ENCODE measurements around the gene ITPK1. TPM values are rescaled to one million over a fixed set of nuclear protein-coding genes. Genes with fewer than 3 reads are reported as not detected.

The ITPK1 gene
- total and polyA plus RNA-seq, 5 donors from 2014 or later: 19.5 to 54.1 (median 22.1) TPM

GRCh38 chr14:92920001-92920400, 195.7 kb downstream of the ITPK1 start:
- Mint-ChIP-seq H3K4me1 (peaks cover 0 to 12% (median 2%) of the 10 kb centered on the region in 4 donors), H3K27ac (peak overlapping the region in 1 of 3 donors; percentile 57), H3K36me3 (no peaks in the 10 kb centered on the region), H3K4me3 (no peak overlapping the region), H3K27me3 (peaks cover 26% of the 10 kb centered on the region), H3K9me3 (peaks cover 0 to 4% (median 0%) of the 10 kb centered on the region in 7 donors)
- no peak overlapping the region for H3K4me3 ChIP-seq (ENCODE audit: low read depth, low read length)
- DNase-seq: no peak
- no peaks in the 10 kb centered on the region for H3K36me3 ChIP-seq (ENCODE audit: control insufficient read depth, insufficient read depth, low read length)
- H3K27ac ChIP-seq (ENCODE audit: insufficient read depth, low read length, poor library complexity, severe bottlenecking): no peak overlapping the region
- ATAC-seq (ENCODE audit: low read depth in 2 of 2): no peak
- no peaks in the 10 kb centered on the region for H3K9me3 ChIP-seq (ENCODE audit: control insufficient read depth in 2 of 2, low read length in 2 of 2)
- no peaks in the 10 kb centered on the region for H3K27me3 ChIP-seq (ENCODE audit: control insufficient read depth, insufficient read depth, low read length)
- H3K4me1 ChIP-seq (ENCODE audit: control insufficient read depth, insufficient read depth, low read length, poor library complexity, severe bottlenecking): no peaks in the 10 kb centered on the region

DNA sequence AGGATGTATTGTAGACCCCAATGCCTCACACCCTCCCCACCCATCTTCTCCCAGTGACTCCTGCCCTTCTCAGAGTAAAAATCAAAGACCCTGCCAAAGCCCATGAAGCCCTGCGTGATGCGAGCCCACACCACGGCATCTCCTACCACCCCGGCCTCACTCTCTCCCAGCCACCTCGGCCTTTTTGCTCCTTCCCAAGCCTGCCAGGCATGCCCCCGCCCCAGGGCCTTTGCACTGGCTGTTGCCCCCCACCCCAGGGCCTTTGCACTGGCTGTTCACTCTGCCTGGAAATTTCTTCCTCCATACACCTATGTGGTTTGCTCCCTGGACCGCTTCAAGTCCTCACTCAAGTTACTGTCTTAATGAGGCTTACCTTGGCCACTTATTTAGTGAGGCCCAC, 197.8 kb downstream of the ITPK1 start:
- no peaks in the 10 kb centered on the region for H3K9me3 ChIP-seq (ENCODE audit: control insufficient read depth in 2 of 2, low read length in 2 of 2)
- H3K36me3 ChIP-seq (ENCODE audit: control insufficient read depth, insufficient read depth, low read length): no peaks in the 10 kb centered on the region
- no peaks in the 10 kb centered on the region for H3K27me3 ChIP-seq (ENCODE audit: control insufficient read depth, insufficient read depth, low read length)
- no peak for DNase-seq
- Mint-ChIP-seq H3K36me3 (no peaks in the 10 kb centered on the region), H3K4me3 (no peak overlapping the region), H3K27ac (peak overlapping the region in 1 of 3 donors; percentile 60), H3K9me3 (peaks cover 0 to 4% (median 0%) of the 10 kb centered on the region in 7 donors), H3K4me1 (peaks cover 0 to 7% (median 2%) of the 10 kb centered on the region in 4 donors), H3K27me3 (peaks cover 15% of the 10 kb centered on the region)
- ATAC-seq (ENCODE audit: low read depth in 2 of 2): no peak
- H3K4me3 ChIP-seq (ENCODE audit: low read depth, low read length): no peak overlapping the region
- no peak overlapping the region for H3K27ac ChIP-seq (ENCODE audit: insufficient read depth, low read length, poor library complexity, severe bottlenecking)
- H3K4me1 ChIP-seq (ENCODE audit: control insufficient read depth, insufficient read depth, low read length, poor library complexity, severe bottlenecking): no peaks in the 10 kb centered on the region

- Mint-ChIP-seq H3K9me3 (peaks cover 0 to 4% (median 0%) of the 10 kb centered on the region in 7 donors), H3K27ac (no peak overlapping the region)
- no peak for ATAC-seq (ENCODE audit: low read depth in 2 of 2)
Observed at GRCh38 chr14:92917041-92917940, 198.4 kb downstream of the ITPK1 start.

DNA sequence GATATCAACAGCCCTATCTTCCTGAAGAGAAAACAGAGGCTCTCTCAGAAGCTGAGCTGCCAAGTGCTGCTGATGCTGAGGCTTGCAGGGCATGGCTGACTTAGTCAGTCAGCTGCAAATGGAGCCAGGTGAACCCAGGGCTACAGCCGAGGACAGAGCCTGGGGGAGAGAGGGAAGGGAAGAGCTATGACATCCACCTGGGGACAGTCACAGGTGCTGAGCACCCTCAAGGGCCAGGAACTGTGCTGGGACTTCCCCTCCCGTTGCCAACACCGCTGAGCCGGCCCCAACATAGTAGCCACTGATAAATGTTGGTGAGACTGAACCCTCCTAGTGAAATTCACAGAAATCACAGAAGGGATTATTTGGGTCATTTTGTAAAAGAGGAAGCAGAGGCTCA, 199.5 kb downstream of the ITPK1 start:
- no peak overlapping the region for H3K4me3 ChIP-seq (ENCODE audit: low read depth, low read length)
- H3K4me3 Mint-ChIP-seq: no peak overlapping the region
- no peak overlapping the region for H3K27ac Mint-ChIP-seq
- H3K4me1 ChIP-seq (ENCODE audit: control insufficient read depth, insufficient read depth, low read length, poor library complexity, severe bottlenecking): no peaks in the 10 kb centered on the region
- peaks cover 0 to 4% (median 0%) of the 10 kb centered on the region in 7 donors for H3K9me3 Mint-ChIP-seq
- ATAC-seq (ENCODE audit: low read depth in 2 of 2): no peak
- no peak overlapping the region for H3K27ac ChIP-seq (ENCODE audit: insufficient read depth, low read length, poor library complexity, severe bottlenecking)
- H3K27me3 Mint-ChIP-seq: peaks cover 10% of the 10 kb centered on the region
- H3K4me1 Mint-ChIP-seq: peaks cover 0 to 3% (median 0%) of the 10 kb centered on the region in 4 donors
- no peaks in the 10 kb centered on the region for H3K9me3 ChIP-seq (ENCODE audit: control insufficient read depth in 2 of 2, low read length in 2 of 2)
- no peak for DNase-seq
- H3K27me3 ChIP-seq (ENCODE audit: control insufficient read depth, insufficient read depth, low read length): no peaks in the 10 kb centered on the region
- no peaks in the 10 kb centered on the region for H3K36me3 ChIP-seq (ENCODE audit: control insufficient read depth, insufficient read depth, low read length)
- H3K36me3 Mint-ChIP-seq: no peaks in the 10 kb centered on the region

More at GRCh38 chr14:92917041-92917940, 198.4 kb downstream of the ITPK1 start:
- H3K4me3 Mint-ChIP-seq: no peak overlapping the region
- no peaks in the 10 kb centered on the region for H3K9me3 ChIP-seq (ENCODE audit: control insufficient read depth in 2 of 2, low read length in 2 of 2)
- H3K4me1 ChIP-seq (ENCODE audit: control insufficient read depth, insufficient read depth, low read length, poor library complexity, severe bottlenecking): no peaks in the 10 kb centered on the region
- no peaks in the 10 kb centered on the region for H3K36me3 Mint-ChIP-seq
- H3K36me3 ChIP-seq (ENCODE audit: control insufficient read depth, insufficient read depth, low read length): no peaks in the 10 kb centered on the region
- no peaks in the 10 kb centered on the region for H3K27me3 ChIP-seq (ENCODE audit: control insufficient read depth, insufficient read depth, low read length)
- no peak overlapping the region for H3K27ac ChIP-seq (ENCODE audit: insufficient read depth, low read length, poor library complexity, severe bottlenecking)
- no peak overlapping the region for H3K4me3 ChIP-seq (ENCODE audit: low read depth, low read length)
- H3K4me1 Mint-ChIP-seq: peaks cover 0 to 3% (median 0%) of the 10 kb centered on the region in 4 donors
- no peak for DNase-seq
- peaks cover 12% of the 10 kb centered on the region for H3K27me3 Mint-ChIP-seq

DNA sequence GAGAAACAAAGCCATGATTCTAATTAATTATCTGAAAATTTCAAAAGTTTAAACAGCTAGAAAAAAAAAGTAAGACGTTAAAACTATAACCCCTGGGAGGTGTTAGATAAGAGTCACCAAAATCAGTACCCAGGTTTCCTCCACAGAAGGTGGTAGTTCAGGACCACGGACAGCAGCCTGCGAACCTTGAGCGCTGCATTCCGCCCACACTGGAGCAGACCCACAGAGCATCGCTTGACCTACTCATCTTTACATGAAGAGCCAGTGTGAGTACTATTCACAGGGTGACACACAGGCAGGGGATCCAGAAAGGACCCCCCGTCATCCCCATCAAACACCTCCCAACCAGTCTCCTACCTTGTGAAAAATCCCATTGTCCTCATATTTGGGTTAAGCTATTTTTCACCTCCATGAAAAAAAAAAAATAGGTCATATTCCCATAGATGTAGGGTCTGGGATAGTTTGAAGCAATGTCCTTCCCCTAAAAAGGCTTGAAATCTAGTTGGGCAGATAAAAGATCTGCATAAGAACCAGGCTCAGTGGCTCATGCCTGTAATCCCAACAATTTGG, 201.6 kb downstream of the ITPK1 start:
- no peak overlapping the region for H3K27ac Mint-ChIP-seq
- Histone ChIP-seq H3K4me1 (ENCODE audit: control insufficient read depth, insufficient read depth, low read length, poor library complexity, severe bottlenecking) (no peaks in the 10 kb centered on the region), H3K4me3 (ENCODE audit: low read depth, low read length) (no peak overlapping the region), H3K36me3 (ENCODE audit: control insufficient read depth, insufficient read depth, low read length) (no peaks in the 10 kb centered on the region), H3K9me3 (ENCODE audit: control insufficient read depth in 2 of 2, low read length in 2 of 2) (no peaks in the 10 kb centered on the region), H3K27ac (ENCODE audit: insufficient read depth, low read length, poor library complexity, severe bottlenecking) (no peak overlapping the region), H3K27me3 (ENCODE audit: control insufficient read depth, insufficient read depth, low read length) (no peaks in the 10 kb centered on the region)
- DNase-seq: peak in 2 of 3 donors; percentile 27 to 29
- H3K36me3 Mint-ChIP-seq: no peaks in the 10 kb centered on the region
- no peak overlapping the region for H3K4me3 Mint-ChIP-seq
- ATAC-seq (ENCODE audit: low read depth in 2 of 2): no peak
- peaks cover 0 to 3% (median 0%) of the 10 kb centered on the region in 4 donors for H3K4me1 Mint-ChIP-seq
- peaks cover 13% of the 10 kb centered on the region for H3K27me3 Mint-ChIP-seq
- peaks cover 0 to 3% (median 0%) of the 10 kb centered on the region in 7 donors for H3K9me3 Mint-ChIP-seq

DNA sequence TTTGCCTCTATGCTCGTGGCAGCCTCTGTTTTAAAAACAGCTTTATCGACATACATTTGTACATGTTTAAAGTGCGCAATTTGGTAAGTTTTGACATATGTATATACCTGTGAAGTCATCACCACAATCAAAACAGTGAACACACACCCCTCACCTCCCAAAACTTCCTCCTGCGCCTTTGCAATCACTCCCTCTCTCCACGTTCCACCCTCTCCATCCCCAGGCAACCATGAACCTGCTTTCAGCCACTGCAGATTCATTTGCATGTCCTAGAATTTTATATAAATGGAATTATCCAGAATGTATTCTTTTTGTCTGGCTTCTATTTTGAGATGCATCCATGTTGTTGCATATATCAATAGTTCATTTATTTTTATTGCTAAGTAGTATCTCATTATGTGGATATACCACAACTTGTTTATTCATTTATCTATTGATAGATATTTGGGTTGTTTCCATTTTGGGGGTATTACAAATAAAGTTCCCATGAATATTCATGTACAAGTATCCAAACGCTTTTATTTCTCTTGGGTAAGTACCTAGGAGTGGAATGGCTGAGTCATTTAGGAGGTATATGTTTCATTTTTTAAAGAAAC, 208.3 kb downstream of the ITPK1 start:
- Mint-ChIP-seq H3K9me3 (peaks cover 0 to 2% (median 0%) of the 10 kb centered on the region in 7 donors), H3K27me3 (peaks cover 4% of the 10 kb centered on the region), H3K36me3 (no peaks in the 10 kb centered on the region), H3K4me1 (peaks cover 0 to 16% (median 9%) of the 10 kb centered on the region in 4 donors), H3K27ac (no peak overlapping the region), H3K4me3 (no peak overlapping the region)
- DNase-seq (no peak), ATAC-seq (ENCODE audit: low read depth in 2 of 2) (no peak)
- no peak overlapping the region for H3K27ac ChIP-seq (ENCODE audit: insufficient read depth, low read length, poor library complexity, severe bottlenecking)
- H3K4me3 ChIP-seq (ENCODE audit: low read depth, low read length): no peak overlapping the region
- peaks cover 13% of the 10 kb centered on the region for H3K4me1 ChIP-seq (ENCODE audit: control insufficient read depth, insufficient read depth, low read length, poor library complexity, severe bottlenecking)
- H3K27me3 ChIP-seq (ENCODE audit: control insufficient read depth, insufficient read depth, low read length): peaks cover 2% of the 10 kb centered on the region
- no peaks in the 10 kb centered on the region for H3K36me3 ChIP-seq (ENCODE audit: control insufficient read depth, insufficient read depth, low read length)
- no peaks in the 10 kb centered on the region for H3K9me3 ChIP-seq (ENCODE audit: control insufficient read depth in 2 of 2, low read length in 2 of 2)

- Histone ChIP-seq H3K27ac (ENCODE audit: insufficient read depth, low read length, poor library complexity, severe bottlenecking) (no peak overlapping the region), H3K9me3 (ENCODE audit: control insufficient read depth in 2 of 2, low read length in 2 of 2) (no peaks in the 10 kb centered on the region), H3K36me3 (ENCODE audit: control insufficient read depth, insufficient read depth, low read length) (no peaks in the 10 kb centered on the region), H3K27me3 (ENCODE audit: control insufficient read depth, insufficient read depth, low read length) (peaks cover 6% of the 10 kb centered on the region), H3K4me3 (ENCODE audit: low read depth, low read length) (no peak overlapping the region), H3K4me1 (ENCODE audit: control insufficient read depth, insufficient read depth, low read length, poor library complexity, severe bottlenecking) (peaks cover 15% of the 10 kb centered on the region)
- Mint-ChIP-seq H3K9me3 (peaks cover 0 to 2% (median 0%) of the 10 kb centered on the region in 7 donors), H3K4me3 (no peak overlapping the region), H3K27ac (no peak overlapping the region), H3K4me1 (peaks cover 0 to 17% (median 10%) of the 10 kb centered on the region in 4 donors), H3K27me3 (peaks cover 4% of the 10 kb centered on the region), H3K36me3 (no peaks in the 10 kb centered on the region)
- DNase-seq (no peak), ATAC-seq (ENCODE audit: low read depth in 2 of 2) (no peak)
Observed at GRCh38 chr14:92906823-92907222, 208.9 kb downstream of the ITPK1 start.
